Activated T-helper 1 cell treated with anti-CD3 and anti-CD28 coated beads, Interleukin-2, amount 50 U/mL, for 16 hours (primary cell): ENCODE data around the gene PCAT7.
"Not testable (repeated sequence)": the region's sequence is repeated elsewhere in the genome, so short reads cannot be mapped to it uniquely, and the experiment has no call there.

Source experiments
- DNase-seq, 2 donors: peaks; one replicate each; pipeline ENCODE4 v3.0.0-alpha.2; 2020; ENCODE audit warnings: low read depth in 1 of 2, low spot score in 1 of 2

Gene PCAT7

DNA sequence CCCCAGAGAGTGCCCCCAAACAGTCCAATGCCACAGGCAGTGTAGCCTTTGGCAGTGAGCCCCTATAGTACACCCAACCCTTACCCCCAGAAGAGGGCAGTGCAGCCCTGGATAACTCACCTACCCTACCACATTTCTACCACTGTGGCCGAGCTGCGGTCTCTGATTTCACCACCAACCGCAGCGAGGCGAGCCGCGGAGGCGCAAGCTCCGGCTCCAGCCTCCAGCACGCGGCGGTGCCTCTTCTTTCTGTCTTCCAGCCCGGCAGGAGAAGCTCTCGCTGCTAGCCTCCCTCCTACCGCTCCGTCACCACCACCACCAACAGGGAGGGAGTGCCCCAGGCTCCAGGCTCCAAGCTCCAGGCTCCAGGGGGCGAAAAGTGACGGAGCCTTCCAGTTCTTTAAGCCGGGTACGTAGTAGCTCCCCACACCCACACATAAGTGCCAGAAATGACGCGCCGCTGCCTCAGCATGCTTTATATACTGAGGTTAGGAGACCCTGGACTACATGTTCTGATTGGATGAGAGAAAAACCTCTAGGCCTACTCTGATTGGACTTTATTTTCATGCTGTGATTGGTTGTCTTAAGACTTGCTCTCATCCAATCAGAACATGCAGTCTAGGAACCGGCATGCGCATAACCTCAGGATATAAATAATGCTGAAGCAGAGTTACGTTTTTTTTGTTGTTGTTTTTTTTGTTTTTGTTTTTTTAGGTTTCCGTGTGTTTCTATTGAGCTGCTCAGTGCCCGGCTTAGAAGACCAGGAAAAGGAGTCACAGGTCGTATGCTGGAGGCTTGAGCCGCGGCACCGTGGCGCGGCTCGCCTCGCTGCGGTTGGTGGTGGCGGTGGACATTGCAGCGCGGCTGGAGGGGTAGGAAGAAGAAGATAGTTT lies at the start of gene PCAT7:
PCAT7 (plus strand) TSS at position 645 of the 893 bp plus-strand sequence.
- no peak for DNase-seq

DNA sequence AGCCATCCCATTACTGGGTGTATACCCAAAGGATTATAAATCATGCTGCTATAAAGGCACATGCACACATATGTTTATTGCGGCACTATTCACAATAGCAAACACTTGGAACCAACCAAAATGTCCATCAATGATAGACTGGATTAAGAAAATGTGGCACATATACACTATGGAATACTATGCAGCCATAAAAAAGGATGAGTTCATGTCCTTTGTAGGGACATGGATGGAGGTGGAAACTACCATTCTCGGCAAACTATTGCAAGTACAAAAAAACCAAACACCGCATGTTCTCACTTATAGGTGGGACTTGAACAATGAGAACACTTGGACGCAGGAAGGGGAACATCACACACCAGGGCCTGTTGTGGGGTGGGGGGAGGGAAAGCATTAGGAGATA lies 48.5 kb upstream of the PCAT7 start:
- not testable (repeated sequence) for DNase-seq

DNA sequence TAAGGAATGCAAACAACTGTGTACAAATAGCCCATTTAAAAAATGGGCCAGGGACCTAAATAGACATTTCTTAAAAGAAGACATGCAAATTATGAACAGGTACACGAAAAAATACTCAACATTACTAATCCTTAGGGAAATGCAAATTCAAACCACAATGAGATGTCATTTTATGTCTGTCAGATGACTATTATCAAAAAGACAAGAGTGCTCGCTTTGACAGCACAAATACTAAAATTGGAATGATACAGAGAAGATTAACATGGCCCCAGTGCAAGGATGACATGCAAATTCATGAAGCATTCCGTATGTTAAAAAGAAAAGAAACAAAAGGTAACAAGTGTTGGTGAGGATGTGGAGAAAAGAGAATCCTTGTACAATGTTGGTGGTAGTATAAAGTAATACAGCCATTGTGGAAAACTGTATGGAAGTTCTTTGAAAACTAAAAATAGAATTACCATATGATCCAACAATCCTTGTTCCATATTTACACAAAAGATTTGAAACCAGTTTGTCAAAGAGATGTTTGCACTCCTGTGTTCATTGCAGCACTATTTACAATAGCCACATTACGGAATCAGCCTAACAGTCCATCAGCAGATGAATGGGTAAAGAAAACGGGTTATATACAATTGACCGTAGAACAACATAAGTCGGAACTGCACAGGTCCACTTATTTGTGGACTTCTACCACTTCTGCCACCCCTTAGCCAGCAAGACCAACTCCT lies 47.2 kb upstream of the PCAT7 start:
- no peak for DNase-seq

DNA sequence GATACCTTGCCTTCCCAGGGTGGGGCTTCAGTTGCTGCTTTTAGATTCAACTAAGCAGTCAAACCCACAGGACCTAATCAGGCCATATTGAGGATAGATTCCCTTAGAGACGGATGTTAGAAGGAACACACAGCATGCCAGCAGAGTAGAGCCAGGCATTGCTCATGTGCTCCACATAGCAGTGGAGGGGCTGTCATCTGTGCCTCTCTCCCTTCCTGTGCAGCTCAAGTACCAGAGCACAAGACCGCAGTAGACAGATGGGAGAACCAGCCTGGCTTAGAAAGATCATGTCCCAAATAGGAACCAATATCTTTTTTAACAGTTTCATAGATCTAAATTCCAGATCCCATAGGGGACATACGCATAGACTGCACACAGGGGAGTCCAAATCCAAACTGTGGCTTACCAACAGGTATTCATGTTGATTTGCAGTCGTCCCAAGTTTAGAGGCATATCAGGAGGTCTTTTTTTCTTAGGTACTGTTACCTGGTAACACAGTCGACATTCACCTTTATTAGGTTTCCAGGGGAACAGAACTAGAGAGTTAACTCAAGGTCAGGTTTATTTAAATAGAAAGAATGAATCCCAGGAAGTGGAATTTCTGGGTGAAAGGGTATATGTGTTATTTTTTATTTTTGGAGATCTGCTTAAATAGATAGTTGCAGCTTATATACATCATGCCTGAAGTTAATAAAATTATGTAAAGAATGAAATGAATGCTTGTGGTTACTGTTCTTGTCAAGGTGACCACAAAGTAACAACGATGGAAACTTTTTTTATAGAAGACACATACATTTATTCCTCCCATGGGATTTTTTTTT lies 43.5 kb upstream of the PCAT7 start:
- no peak for DNase-seq

DNA sequence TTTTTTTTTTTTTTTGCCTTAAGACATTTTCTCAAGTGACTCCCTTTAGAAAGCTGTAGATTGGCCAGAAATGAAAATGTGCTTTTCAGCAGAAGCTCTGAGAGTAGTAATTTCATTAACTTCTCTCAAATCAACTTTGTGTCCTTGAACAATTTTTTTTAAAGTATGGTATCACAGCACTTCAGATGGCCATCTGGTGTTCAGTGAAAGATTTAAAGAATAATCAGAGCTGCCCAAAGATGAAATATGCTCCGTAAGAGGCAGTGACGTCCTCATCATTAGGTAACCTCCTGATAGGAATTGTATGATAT lies 43.0 kb upstream of the PCAT7 start:
- DNase-seq, result no peak

DNA sequence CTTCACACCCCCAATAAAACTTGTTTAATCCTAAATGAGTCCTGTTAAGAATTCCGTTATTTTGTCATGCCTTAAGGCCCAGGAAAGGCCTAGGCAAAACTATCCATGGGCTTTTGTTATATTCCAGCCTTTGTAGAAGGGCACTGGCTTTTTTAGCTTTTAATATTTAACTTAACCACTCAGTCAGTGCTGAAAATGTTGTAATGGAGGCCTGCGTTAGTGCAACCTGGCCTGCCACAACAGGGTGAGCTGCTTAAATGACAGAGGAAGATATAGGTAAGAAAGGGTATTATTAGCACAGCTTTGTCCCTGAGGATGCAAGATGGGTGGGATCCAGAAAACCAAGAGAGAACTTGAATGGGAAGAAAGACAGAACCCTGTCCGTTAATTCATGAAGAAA lies 40.2 kb upstream of the PCAT7 start:
- DNase-seq, result no peak

DNA sequence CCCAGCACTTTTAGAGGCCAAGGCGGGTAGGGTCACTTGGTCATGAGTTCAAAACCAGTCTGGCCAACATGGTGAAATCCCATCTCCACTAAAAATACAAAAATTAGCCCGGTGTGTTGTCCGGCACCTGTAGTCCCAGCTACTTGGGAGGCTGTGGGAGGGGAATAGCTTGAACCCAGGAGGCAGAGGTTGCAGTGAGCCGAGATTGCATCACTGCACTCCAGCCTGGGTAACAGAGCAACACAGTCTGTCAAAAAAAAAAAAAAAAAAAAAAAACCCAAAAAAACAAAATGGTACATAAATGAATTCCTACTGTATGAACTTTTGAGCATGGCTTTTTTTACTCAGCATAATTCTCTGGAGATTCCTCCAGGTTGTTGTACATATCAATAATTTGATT lies 37.6 kb upstream of the PCAT7 start:
- no peak for DNase-seq

DNA sequence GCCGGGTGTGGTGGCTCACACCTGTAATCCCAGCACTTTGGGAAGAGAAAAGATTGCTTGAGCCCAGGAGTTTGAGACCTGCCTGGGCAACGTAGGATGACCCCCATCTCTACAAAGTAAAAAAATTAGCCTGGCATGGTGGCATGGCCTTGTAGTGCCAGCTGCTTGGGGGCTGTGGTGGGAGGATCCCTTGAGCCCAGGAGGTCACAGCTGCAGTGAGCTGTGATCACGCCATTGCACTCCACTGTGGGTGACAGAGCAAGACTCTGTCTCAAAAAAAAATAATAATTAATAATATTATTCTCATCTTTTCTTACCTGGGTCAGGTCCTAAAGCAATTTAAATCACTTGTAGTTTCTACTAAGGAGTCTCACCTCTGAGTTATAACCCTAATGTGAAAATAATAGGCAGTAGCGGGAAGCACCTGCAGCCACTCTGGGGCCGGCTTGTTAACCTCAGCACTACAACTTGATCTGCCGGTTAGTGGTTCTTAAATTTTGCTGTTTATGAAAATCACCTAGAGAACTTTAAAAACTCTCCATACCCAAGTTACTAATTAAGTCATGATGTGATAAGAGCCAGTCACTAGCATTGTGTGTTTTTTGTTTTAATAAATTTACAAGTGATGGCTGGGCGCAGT lies 29.4 kb upstream of the PCAT7 start:
- DNase-seq, result no peak

DNA sequence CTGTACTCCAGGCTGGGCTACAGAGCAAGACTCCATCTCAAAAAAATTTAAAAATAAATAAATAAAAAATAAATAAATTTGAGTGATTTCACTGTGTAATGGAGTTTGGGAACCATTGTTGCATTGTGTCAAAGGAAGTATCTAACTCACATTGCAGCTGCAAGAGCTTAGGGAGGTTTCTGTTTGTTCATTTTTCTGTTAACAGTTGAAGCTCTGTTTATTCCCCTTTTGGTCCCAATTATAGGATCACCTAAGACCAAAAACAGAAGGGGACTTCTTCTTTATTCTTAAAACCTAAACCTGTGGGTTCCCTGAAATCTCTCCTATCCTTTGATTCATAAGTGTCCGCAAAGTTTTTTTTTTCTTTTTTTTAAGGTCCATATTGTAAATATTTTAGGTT lies 28.6 kb upstream of the PCAT7 start:
- no peak for DNase-seq

DNA sequence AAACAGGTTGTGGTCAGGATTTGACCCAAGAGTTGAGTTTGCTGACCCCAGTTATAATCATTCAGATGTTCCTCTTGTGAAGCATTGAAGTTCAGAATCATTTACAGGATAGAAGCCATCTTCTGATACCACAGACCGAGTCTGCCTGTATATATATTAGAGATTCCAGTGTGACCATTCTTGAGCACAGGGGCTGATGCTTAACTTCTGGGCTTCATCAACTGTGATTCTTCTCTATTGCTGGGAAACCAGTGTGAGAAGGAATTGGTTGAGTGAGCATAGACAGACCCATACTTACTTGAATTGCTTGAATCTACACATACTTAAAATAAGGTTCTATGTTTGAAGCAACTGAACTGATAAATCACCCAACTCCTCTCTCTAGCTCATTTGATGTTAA lies 27.9 kb upstream of the PCAT7 start:
- no peak for DNase-seq

DNA sequence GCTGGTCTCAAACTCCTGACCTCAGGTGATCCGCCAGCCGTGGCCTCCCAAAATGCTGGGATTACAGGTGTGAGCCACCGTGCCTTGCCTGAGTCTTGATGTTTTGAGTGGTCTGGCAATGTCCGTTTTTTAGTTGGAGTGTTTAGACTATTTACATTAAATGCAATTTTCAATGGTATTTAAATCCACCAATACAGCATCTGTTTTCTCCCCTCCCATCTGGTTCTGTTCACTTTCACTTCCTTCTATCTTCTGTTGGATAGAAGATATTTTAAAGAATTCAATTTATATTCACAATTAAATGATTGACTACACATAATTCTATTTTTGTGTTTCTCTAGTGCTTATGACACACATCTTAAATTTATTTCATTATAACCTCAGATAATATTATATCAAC lies 26.0 kb upstream of the PCAT7 start:
- DNase-seq, result no peak

DNA sequence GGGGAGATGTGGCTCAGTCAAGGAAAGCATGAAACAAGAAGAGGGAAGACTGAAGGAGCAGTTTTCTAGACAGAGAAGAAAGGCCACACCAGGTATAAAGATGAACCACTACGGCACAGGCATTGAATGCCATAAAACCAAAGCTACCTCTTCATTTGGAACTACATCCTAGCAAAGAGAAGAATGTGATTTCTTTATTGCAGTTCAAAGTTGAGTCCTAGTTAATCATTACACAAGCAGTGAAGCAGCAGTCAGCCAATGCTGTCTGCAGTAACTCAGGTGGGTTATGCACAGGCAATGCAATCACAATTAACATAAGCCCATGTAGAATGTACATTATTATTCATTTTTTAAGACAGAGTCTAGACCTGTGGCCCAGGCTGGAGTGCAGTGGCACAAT lies 21.7 kb upstream of the PCAT7 start:
- no peak for DNase-seq

DNA sequence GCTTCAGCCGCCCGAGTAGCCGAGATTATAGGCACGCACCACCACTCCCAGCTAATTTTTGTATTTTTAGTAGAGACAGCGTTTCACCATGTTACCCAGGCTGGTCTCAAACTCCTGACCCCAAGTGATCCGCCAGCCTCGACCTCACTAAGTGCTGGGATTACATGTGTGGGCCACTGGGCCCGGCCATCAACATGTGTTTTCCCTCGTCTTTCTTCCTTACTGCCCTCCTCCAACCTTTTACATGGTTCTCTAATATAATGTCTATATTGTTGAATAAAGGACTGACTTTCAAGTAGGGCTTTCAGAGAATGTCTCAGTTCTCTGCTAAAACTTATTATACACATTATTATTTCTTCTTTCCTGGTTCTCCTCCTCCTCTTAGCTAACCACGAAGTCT lies 21.3 kb upstream of the PCAT7 start:
- no peak for DNase-seq

DNA sequence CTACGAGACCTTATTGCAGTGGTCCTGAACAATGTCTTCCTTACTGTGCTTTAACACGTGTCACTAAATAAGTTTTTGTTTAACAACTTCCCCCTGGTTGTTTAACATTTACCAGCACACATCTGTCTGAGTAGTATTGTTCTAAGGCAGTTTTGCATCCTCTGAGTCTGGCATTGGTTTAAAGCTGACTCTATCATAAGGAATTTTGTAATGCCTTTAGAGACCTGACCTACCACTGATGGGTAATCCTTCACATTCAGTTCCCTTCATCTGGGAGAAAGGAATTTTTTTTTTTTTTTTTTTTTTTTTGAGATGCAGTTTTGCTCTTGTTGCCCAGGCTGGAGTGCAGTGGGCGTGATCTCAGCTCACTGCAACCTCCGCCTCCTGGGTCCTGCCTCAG lies 20.0 kb upstream of the PCAT7 start:
- DNase-seq, result no peak

DNA sequence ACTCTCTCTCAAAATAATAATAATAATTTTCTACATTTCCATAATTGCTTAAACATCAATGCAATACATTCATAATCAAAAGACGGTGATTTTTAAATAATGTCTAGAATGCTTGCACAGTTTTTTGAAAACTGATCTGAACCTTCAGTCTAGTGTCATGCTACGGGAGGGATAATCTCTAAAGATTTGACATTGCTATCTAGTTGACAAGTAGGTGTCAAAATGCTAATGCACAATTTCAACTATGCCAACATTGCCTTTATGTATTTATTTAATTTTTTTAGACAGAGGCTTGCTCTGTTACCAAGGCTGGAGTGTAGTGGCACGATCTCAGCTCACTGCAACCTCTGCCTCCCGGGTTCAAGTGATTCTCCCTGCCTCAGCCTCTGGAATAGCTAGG lies 16.0 kb upstream of the PCAT7 start:
- DNase-seq, result no peak

DNA sequence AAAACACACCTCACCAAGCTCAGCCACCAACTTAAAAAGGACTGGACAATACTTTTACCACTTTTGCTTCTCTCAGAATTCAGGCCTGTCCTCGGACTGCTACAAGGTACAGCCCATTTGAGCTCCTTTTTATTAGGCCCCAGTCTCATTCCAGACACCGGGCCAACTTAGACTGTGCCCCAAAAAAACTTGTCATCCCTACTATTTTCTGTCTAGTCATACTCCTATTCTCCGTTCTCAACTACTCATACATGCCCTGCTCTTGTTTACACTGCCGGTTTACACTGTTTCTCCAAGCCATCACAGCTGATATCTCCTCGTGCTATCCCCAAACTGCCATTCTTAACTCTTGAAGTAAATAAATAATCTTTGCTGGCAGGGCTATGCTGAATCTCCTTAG lies 10.5 kb upstream of the PCAT7 start:
- not testable (repeated sequence) for DNase-seq

DNA sequence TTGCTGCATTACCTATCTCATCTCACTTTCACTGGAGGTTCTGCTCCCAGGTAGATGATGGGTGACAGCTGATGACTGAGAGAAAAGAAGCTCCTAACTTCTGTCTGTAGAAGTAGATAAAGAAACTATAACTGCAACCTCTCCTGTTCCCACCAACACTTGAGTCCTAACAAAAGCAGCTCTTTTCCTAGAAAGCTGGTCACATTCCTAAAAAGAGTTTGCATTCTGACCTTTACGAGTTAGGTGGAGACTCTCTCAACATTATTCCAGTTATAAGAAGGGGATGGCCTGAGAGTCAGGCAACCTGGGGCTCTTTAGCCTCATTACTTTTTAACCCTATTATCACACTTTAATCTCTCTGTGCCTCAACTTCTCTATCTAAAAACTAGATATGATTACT lies 8.9 kb upstream of the PCAT7 start:
- no peak for DNase-seq

DNA sequence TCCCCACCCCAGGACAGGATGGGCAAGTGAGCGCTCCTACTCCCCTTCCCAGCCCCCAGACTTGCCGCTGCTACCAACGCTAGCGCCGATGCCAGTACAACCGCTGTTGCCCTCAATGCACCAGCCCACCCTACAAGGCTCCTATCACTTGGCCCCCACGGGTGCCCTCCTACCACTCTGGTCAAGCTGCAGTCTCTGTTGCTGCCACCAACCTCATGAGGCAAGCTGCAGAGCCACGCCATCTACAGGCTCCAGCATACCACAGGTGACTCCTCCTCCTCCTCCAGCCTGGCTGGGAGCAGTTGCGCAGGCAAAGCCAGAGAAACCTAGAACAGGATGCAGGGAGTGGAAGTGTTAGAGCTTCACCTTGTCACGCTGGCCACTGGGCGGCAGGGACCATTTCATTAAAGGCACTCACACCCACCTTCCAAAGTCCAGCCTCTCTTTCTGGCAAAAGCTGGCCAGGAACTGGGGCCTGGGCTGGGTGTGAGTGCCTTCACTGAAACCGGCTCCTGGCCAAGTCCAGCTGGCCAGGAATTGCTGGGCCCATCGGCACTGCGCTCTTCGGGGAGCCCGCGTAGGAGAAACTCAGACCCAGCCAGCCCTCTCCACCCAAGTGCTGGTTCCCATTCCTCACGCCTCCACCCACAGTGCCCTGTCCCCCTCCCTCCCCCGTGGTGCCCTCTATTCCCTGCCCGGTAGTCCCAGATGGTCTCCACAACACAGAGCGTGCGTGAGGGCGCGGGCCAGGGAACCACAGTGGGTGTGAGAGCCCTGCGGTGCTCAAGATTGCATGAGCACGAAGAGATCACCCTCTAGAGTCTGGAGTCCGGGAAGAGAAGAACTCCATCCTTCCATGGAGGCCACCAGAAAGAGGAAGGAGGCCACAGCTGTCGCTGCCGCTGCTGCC lies 1.6 kb upstream of the PCAT7 start:
- no peak for DNase-seq

DNA sequence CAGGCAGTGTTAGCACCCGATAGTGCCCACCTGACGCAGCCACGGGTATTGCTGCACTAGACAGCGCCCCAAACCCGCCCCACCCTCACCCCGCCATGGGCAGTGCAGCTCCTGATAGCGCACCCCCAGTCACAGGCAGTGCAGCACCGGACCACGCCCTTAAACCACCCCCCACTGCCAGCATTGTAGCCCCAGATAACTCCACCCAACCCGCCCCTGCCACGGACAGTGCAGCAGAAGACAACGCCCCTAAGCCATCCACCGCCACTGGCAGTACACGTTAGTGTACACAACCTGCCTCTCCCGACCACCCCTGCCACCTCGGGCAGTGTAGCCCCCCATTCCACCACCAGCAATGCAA lies 825 bp upstream of the PCAT7 start:
- DNase-seq, result no peak

DNA sequence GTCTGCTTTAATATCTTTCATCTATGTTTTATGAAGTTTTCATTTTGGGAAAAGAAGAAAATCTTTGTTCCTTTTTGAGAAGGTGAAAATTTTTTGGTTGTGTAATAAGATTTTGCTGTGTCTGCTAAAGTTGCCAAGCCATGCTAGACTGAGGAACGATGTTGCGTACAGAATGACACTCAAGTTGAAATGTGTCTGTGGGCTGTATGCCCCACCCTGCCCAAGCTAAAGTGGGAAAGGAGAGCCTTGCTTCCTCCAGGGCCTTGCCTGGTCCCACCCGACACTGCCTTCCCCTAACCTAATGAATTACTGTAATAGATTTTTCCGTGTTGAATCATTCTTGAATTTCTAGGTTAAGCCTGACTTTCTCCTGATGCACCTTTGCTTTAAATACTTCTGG lies 2.5 kb downstream of the PCAT7 start:
- no peak for DNase-seq

DNA sequence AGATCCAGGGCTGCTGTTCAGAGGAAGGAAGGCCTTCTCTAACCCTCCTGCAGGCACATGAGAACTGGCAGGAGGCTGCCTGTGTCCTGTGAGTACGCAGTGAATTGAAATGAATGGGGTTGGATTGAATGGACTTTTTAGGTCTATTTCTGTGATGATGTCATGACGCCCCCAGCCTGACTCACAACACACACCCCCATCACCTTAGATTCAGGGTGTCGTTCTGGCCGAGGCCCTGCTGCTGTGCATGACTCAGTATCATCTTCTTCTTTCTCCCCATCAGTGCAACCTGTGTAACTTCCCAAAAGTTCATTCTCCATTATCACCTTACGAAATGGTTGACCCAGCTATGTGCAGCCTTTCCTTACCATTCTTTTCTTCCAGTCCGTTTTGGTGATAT lies 5.4 kb downstream of the PCAT7 start:
- DNase-seq, result no peak
